Endometrial microvascular endothelial cells (primary cell): ENCODE results near the gene RHOBTB1. TPM values are rescaled to one million over a fixed set of nuclear protein-coding genes. Genes with fewer than 3 reads are reported as not detected.
"Not testable (repeated sequence)": the region's sequence is repeated elsewhere in the genome, so short reads cannot be mapped to it uniquely, and the experiment has no call there.

Source experiments
- in situ Hi-C: cut with HindIII; loops from 2 replicates; pipeline ENCODE4 v1.10.0; 2017; ENCODE audit warnings: low sequenced_read_pairs, low pct_unique_long_range_greater_than_20kb; ENCODE audit errors: inconsistent ontology term
- total RNA-seq: library from RNA; depleted of rRNA; stranded (reverse); fragments of >200 nt; gene quantifications from one replicate; pipeline ENCODE4 v1.2.3, GENCODE V29; 2015; ENCODE audit errors: inconsistent ontology term

Gene RHOBTB1
- total RNA-seq, 1 donor from 2014 or later = 26.3 TPM

GRCh38 chr10:60848680-60849079, 95.3 kb downstream of the RHOBTB1 start:
- in situ Hi-C loops = no loop called here

DNA sequence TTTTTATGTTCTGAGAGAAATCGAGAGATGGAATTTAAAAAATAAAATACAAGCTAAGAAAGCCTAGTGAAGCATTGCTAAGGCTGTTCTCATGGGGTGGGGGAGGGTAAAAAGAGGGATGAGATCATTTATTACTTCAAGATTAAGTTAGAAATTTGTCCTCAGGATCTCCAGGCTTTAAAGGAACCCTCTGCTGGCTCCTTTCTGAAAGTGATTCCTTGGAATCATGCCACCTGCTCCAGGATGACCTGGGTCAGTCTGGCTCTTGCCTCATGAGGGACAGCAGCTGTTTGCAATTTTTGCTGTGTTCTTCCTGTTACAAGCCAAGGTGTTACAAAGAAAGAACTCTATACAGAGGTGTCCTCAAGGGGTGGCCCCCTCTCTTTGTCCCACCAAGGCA, 95.9 kb downstream of the RHOBTB1 start:
- in situ Hi-C loops = no loop called here

GRCh38 chr10:60846173-60846572, 97.8 kb downstream of the RHOBTB1 start:
- in situ Hi-C loops = no loop called here

GRCh38 chr10:60845038-60845437, 98.9 kb downstream of the RHOBTB1 start:
- in situ Hi-C loops = no loop called here

DNA sequence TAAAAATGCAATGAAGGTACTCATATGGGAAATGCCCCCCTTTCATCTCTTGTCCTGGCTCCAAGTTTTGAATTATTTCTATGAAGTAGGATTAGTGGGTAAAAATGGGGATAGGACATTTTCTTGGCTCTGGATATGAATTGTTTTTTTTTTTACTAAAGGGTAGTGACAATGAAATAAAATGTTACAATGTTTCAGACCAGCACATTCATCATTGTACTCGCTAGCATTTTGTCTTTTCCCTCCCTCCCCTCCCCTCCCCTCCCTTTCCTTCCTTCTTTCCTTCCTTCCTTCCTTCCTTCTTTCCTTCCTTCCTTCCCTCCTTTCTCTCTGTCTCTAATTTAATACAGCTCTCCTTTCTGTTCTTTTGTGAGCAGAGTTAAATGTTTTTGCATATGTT, 101.3 kb downstream of the RHOBTB1 start:
- in situ Hi-C loops = no loop called here

DNA sequence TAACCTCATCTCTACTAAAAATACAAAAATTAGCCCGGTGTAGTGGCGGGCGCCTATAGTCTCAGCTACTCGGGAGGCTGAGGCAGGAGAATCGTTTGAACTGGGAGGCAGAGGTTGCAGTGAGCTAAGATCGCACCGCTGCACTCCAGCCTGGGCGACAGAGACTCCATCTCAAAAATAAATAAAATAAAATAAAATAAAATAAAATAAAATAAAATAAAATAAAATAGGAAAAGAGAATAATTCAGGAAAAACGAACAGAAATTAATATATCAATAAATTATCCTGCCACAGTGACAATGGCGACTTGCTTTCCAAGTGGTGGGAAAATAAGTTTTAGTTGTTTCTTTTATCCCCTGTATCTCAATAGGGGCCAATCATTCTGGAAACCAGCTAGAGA, 102.8 kb downstream of the RHOBTB1 start:
- in situ Hi-C loops = not testable (repeated sequence)

GRCh38 chr10:60835049-60835448, 108.9 kb downstream of the RHOBTB1 start:
- in situ Hi-C loops = no loop called here

DNA sequence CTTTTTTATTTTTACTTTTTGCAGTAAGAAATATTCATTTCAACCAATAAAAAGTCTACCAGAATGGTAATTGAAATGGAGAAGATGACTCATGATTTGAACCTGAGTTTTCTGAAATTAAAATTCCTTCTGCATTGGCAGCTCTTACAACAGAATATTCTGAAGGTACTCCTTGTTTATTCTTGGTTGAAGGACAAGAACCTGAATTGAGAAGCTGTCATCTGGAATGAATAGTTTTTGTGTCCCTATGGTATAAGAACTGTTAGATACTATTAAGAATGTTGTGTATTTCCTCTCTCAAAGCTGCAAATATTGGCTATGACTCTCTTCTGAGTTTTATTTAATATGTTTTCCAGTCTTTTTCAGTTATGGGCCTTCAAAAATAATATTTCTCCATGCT, 109.6 kb downstream of the RHOBTB1 start:
- in situ Hi-C loops = no loop called here

GRCh38 chr10:60832136-60832535, 111.8 kb downstream of the RHOBTB1 start:
- in situ Hi-C loops = not testable (repeated sequence)

DNA sequence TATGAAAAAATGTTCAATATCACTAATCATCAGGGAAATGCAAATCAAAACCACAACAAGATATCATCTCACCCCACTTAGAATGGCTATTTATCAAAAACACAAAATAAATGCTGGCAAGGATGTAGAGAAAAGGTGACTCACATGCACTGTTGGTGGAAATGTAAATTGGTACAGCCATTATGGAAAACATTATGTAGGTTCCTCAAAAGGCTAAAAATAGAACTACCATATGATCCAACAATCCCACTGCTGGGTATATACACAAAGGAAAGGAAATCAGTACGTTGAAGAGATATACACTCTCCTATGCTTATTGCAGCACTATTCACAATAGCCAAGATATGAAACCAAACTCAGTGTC, 115.5 kb downstream of the RHOBTB1 start:
- in situ Hi-C loops = no loop called here

GRCh38 chr10:60827791-60828488, 116.0 kb downstream of the RHOBTB1 start:
- in situ Hi-C loops = no loop called here

GRCh38 chr10:60825520-60825919, 118.5 kb downstream of the RHOBTB1 start:
- in situ Hi-C loops = no loop called here

DNA sequence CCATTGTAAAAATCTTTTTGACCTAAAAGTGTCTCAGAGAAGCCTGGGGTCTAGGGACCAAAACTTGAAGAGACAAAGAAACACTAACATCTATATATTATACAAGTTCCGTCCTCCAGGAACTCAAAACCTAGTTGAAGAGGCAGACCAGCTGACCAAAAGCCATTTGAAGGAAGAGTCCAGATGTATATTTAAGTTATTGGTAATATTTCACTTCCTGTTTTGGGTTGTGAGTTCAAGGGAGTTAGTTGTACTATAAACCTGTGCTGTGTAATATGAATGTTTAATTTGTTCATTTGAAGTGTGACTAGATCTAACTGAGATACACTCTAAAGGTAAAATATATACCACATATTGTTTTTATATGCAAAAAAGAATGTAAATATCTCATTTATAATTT, 120.7 kb downstream of the RHOBTB1 start:
- in situ Hi-C loops = no loop called here

GRCh38 chr10:60822809-60823208, 121.2 kb downstream of the RHOBTB1 start:
- in situ Hi-C loops = no loop called here

- in situ Hi-C loops = no loop called here
Observed at GRCh38 chr10:60821656-60822055, 122.3 kb downstream of the RHOBTB1 start.

GRCh38 chr10:60820093-60820754, 123.8 kb downstream of the RHOBTB1 start:
- in situ Hi-C loops = no loop called here

Other genes with a start within 250 kb of the RHOBTB1 start
- 106 TPM for gene CDK1, start 165.7 kb downstream of the RHOBTB1 start, total RNA-seq